Measurements from ENCODE around the gene PCDHGB7. TPM values are rescaled to one million over a fixed set of nuclear protein-coding genes. Genes with fewer than 3 reads are reported as not detected.
A peak's percentile ranks its signal among the peaks of the same experiment; 100 is the strongest.
"Not testable (repeated sequence)": the region's sequence is repeated elsewhere in the genome, so short reads cannot be mapped to it uniquely, and the experiment has no call there.

PCDHGB7 gene
- total RNA-seq, 3 donors from 2014 or later, result 15.4 to 21.3 (median 16.0) TPM

GRCh38 chr5:141403387-141403786 is 14.1 kb upstream of the PCDHGB7 start:
- TF ChIP-seq CTCF (IDR thresholded peaks at IDR 0.05) (no peak), POLR2AphosphoS5 (IDR thresholded peaks at IDR 0.05) (no peak), POLR2A (IDR thresholded peaks at IDR 0.05) (no peak)
- Histone ChIP-seq H3K4me3 (peak overlapping the region; percentile 27 to 57 (median 35)), H3K36me3 (no peaks in the 10 kb centered on the region), H3K27me3 (no peaks in the 10 kb centered on the region), H3K9me3 (peaks cover 79 to 100% of the 10 kb centered on the region in 2 donors), H3K27ac (no peak overlapping the region), H3K4me1 (no peaks in the 10 kb centered on the region)
- intact Hi-C loops (cut with DNase I; ENCODE audit: low total_unique reads), result loop anchor here (5.0 kb wide), 1 partner anchor 124 kb away; no protein-coding TSS in a partner anchor
- DNase-seq (ENCODE audit: low spot score in 2 of 2), result no peak

- intact Hi-C loops (cut with DNase I; ENCODE audit: low total_unique reads); H3K27me3 ChIP-seq; H3K27ac ChIP-seq; DNase-seq (ENCODE audit: low spot score in 2 of 2); H3K36me3 ChIP-seq; H3K4me1 ChIP-seq: not testable (repeated sequence)
- TF ChIP-seq CTCF (IDR thresholded peaks at IDR 0.05), result peak in 2 of 3 donors; percentile 20 to 29
- Histone ChIP-seq H3K4me3 (peak within 1 kb of the TSS; percentile 20 to 58 (median 23)), H3K9me3 (peaks cover 79 to 100% of the 10 kb centered on the region in 2 donors)
Observed at GRCh38 chr5:141407790-141408505, 9.5 kb upstream of the PCDHGB7 start, which contains the start of gene PCDHGB6. PCDHGB6 (plus strand) TSS chr5:141408021; CDS start chr5:141408203, 182 bp downstream.

GRCh38 chr5:141409598-141410306 is 7.7 kb upstream of the PCDHGB7 start:
- H3K27ac ChIP-seq, result no peak overlapping the region
- no peaks in the 10 kb centered on the region for H3K4me1 ChIP-seq
- H3K36me3 ChIP-seq, result no peaks in the 10 kb centered on the region
- peak overlapping the region in 1 of 3 donors; percentile 3 for H3K4me3 ChIP-seq
- intact Hi-C loops (cut with DNase I; ENCODE audit: low total_unique reads), result loop anchor here (1.0 kb wide), 1 partner anchor 9 kb away; no protein-coding TSS in a partner anchor
- DNase-seq (ENCODE audit: low spot score in 2 of 2), result no peak
- H3K27me3 ChIP-seq, result no peaks in the 10 kb centered on the region
- peaks cover 79 to 100% of the 10 kb centered on the region in 2 donors for H3K9me3 ChIP-seq
- no peak for TF ChIP-seq POLR2A (IDR thresholded peaks at IDR 0.05)
- TF ChIP-seq CTCF (IDR thresholded peaks at IDR 0.05), result no peak
- no peak for TF ChIP-seq POLR2AphosphoS5 (IDR thresholded peaks at IDR 0.05)

GRCh38 chr5:141411575-141411974 is 5.9 kb upstream of the PCDHGB7 start:
- peak overlapping the region in 1 of 3 donors; percentile 18 for H3K4me3 ChIP-seq
- no peak overlapping the region for H3K27ac ChIP-seq
- H3K4me1 ChIP-seq, result no peaks in the 10 kb centered on the region
- TF ChIP-seq POLR2AphosphoS5 (IDR thresholded peaks at IDR 0.05) (no peak), CTCF (IDR thresholded peaks at IDR 0.05) (no peak), POLR2A (IDR thresholded peaks at IDR 0.05) (no peak)
- DNase-seq (ENCODE audit: low spot score in 2 of 2), result no peak
- H3K27me3 ChIP-seq, result no peaks in the 10 kb centered on the region
- intact Hi-C loops (cut with DNase I; ENCODE audit: low total_unique reads), result no loop called here
- peaks cover 72 to 99% of the 10 kb centered on the region in 2 donors for H3K9me3 ChIP-seq
- H3K36me3 ChIP-seq, result no peaks in the 10 kb centered on the region

Data from breast epithelium (tissue), 4 donors.